ENCODE measurements around the gene ARHGEF1.
"Not testable (repeated sequence)": the region's sequence is repeated elsewhere in the genome, so short reads cannot be mapped to it uniquely, and the experiment has no call there.

GRCh38 chr19:41914424-41914834, 31.4 kb downstream of the ARHGEF1 start:
- not testable (repeated sequence) for TF ChIP-seq CTCF (optimal IDR thresholded peaks at IDR 0.05 in 1 of 3, IDR thresholded peaks at IDR 0.05 in 1 of 3, conservative IDR thresholded peaks at IDR 0.05 in 1 of 3; ENCODE audit: extremely low read depth in 1 of 3, insufficient read depth in 2 of 3, low read length in 3 of 3); EZH2 (IDR thresholded peaks at IDR 0.05; ENCODE audit: low read length)
